IMR-90 (cell line): ENCODE results near the gene PCDH1. TPM values are rescaled to one million over a fixed set of nuclear protein-coding genes. Genes with fewer than 3 reads are reported as not detected.
A peak's percentile ranks its signal among the peaks of the same experiment; 100 is the strongest.

Experiments used
- ATAC-seq: fragments of 200-7000 bp; cut with Tn5 transposase; 2 replicates; pipeline ENCODE4 v1.9.1; 2020; ENCODE audit warnings: low read depth, mild to moderate bottlenecking, moderate library complexity
- BruUV-seq: library from RNA; stranded (reverse); fragments of 400-500 nt; replicated peaks from 2 replicates; lab custom pipeline; 2021; lab: Mats Ljungman, UMichigan
- CTCF ChIA-PET: fragments of 300-600 bp; formaldehyde crosslinking; extraction: SDS; loops from one replicate; lab custom pipeline; 2021; ENCODE audit warnings: antibody characterized with exemption; lab: Yijun Ruan, JAX
- POLR2A ChIA-PET: fragments of 300-600 bp; sonication (Branson Sonifier 250); formaldehyde crosslinking; loops from one replicate; lab custom pipeline; 2022; ENCODE audit warnings: antibody characterized with exemption; ENCODE audit not compliant: unreplicated experiment; lab: Charles Lee
- DNase-seq: peaks from one replicate; pipeline ENCODE4 v3.0.0; 2013
- H2AFZ ChIP-seq: replicated peaks from 2 replicates; pipeline ENCODE3; 2013; ENCODE audit warnings: low read length, mild to moderate bottlenecking; ENCODE audit not compliant: poor library complexity
- H2AK5ac ChIP-seq: 2 replicates; pipeline ENCODE4 v1.6.1; 2013; ENCODE audit warnings: low read depth, low read length, inconsistent platforms
- H2AK9ac ChIP-seq: replicated peaks from 2 replicates; pipeline ENCODE3; 2013; ENCODE audit warnings: mild to moderate bottlenecking, low read depth, low read length, moderate library complexity; ENCODE audit not compliant: poor library complexity
- H2BK120ac ChIP-seq: 2 replicates; pipeline ENCODE4 v1.6.1; 2013; ENCODE audit warnings: low read depth, low read length, inconsistent platforms
- H2BK15ac ChIP-seq: 3 replicates; pipeline ENCODE4 v1.6.1; 2013; ENCODE audit warnings: low read depth, low read length, inconsistent platforms
- H2BK20ac ChIP-seq: 2 replicates; pipeline ENCODE4 v1.6.1; 2013; ENCODE audit warnings: low read depth, mild to moderate bottlenecking, inconsistent platforms, low read length, moderate library complexity
- H2BK5ac ChIP-seq: 2 replicates; pipeline ENCODE4 v1.6.1; 2013; ENCODE audit warnings: mild to moderate bottlenecking, low read depth, low read length, inconsistent platforms; ENCODE audit not compliant: poor library complexity, severe bottlenecking
- H3K14ac ChIP-seq: replicated peaks from 2 replicates; pipeline ENCODE4 v1.6.1; 2013; ENCODE audit warnings: low read depth, low read length, inconsistent platforms
- H3K18ac ChIP-seq: 2 replicates; pipeline ENCODE4 v1.6.1; 2013; ENCODE audit warnings: low read depth, low read length, control low read depth
- H3K23ac ChIP-seq: 2 replicates; pipeline ENCODE4 v1.6.1; 2013; ENCODE audit warnings: low read depth, low read length, inconsistent platforms
- H3K27ac ChIP-seq: 2 replicates; pipeline ENCODE4 v1.5.1; 2013; ENCODE audit warnings: mild to moderate bottlenecking, control low read depth, low read length; ENCODE audit not compliant: insufficient read depth
- H3K27me3 ChIP-seq: 2 replicates; pipeline ENCODE4 v1.6.1; 2013; ENCODE audit warnings: low read length; ENCODE audit not compliant: control insufficient read depth, insufficient read depth
- H3K36me3 ChIP-seq: 2 replicates; pipeline ENCODE4 v1.6.1; 2013; ENCODE audit warnings: low read length, mixed read lengths; ENCODE audit not compliant: control insufficient read depth, insufficient read depth
- H3K4ac ChIP-seq: 2 replicates; pipeline ENCODE4 v1.6.1; 2013; ENCODE audit warnings: low read depth, low read length, inconsistent platforms
- H3K4me1 ChIP-seq: 2 replicates; pipeline ENCODE4 v1.6.1; 2013; ENCODE audit warnings: low read length, mixed read lengths; ENCODE audit not compliant: control insufficient read depth, insufficient read depth
- H3K4me2 ChIP-seq: 2 replicates; pipeline ENCODE4 v1.6.1; 2013; ENCODE audit warnings: low read depth, mild to moderate bottlenecking, control low read depth, low read length, moderate library complexity
- H3K4me3 ChIP-seq: 2 replicates; pipeline ENCODE4 v1.5.1; 2013; ENCODE audit warnings: low read depth, mild to moderate bottlenecking, control low read depth, low read length, moderate library complexity; ENCODE audit not compliant: insufficient read depth
- H3K56ac ChIP-seq: 2 replicates; pipeline ENCODE4 v1.6.1; 2013; ENCODE audit warnings: low read length, inconsistent platforms; ENCODE audit not compliant: insufficient read depth; ENCODE audit errors: extremely low read depth
- H3K79me1 ChIP-seq, 2 experiments: 2 replicates each; pipeline ENCODE4 v1.6.1; 2013; ENCODE audit warnings: low read length in 2 of 2, inconsistent platforms in 1 of 2, low read depth in 1 of 2
- H3K9ac ChIP-seq: 2 replicates; pipeline ENCODE4 v1.6.1; 2013; ENCODE audit warnings: low read depth, low read length, control low read depth
- H3K9me1 ChIP-seq: 2 replicates; pipeline ENCODE4 v1.6.1; 2013; ENCODE audit warnings: low read length, inconsistent platforms; ENCODE audit not compliant: insufficient read depth
- H3K9me3 ChIP-seq: 2 replicates; pipeline ENCODE4 v1.6.1; 2013; ENCODE audit warnings: low read length; ENCODE audit not compliant: control insufficient read depth, insufficient read depth
- H4K20me1 ChIP-seq: 2 replicates; pipeline ENCODE4 v1.6.1; 2013; ENCODE audit warnings: low read length, inconsistent platforms; ENCODE audit not compliant: insufficient read depth
- H4K5ac ChIP-seq: 2 replicates; pipeline ENCODE4 v1.6.1; 2013; ENCODE audit warnings: mild to moderate bottlenecking, low read depth, low read length, control low read depth
- H4K8ac ChIP-seq, 2 experiments: 2 replicates each; pipeline ENCODE4 v1.6.1; 2013; ENCODE audit warnings: low read depth in 2 of 2, low read length in 2 of 2, control low read depth in 1 of 2, inconsistent platforms in 1 of 2
- H4K91ac ChIP-seq: 2 replicates; pipeline ENCODE4 v1.6.1; 2013; ENCODE audit warnings: low read depth, low read length, inconsistent platforms; ENCODE audit not compliant: insufficient read depth
- BHLHE40 ChIP-seq: fragments of 150-350 bp; IDR thresholded peaks from 2 replicates; pipeline ENCODE4 v1.6.1; 2016; ENCODE audit warnings: mild to moderate bottlenecking, low read depth, low read length
- CEBPB ChIP-seq: IDR thresholded peaks from 2 replicates; pipeline ENCODE4 v1.6.1; 2012; ENCODE audit warnings: low read depth, low read length, improper control_type of control experiment
- CHD1 ChIP-seq: IDR thresholded peaks from 2 replicates; pipeline ENCODE4 v1.6.1; 2012; ENCODE audit warnings: low read depth, low read length, improper control_type of control experiment
- ELK1 ChIP-seq: fragments of 150-350 bp; IDR thresholded peaks from 2 replicates; pipeline ENCODE4 v1.6.1; 2016; ENCODE audit warnings: low read depth, mild to moderate bottlenecking, low read length, moderate library complexity, borderline replicate concordance
- FOS ChIP-seq: fragments of 150-350 bp; IDR thresholded peaks from 2 replicates; pipeline ENCODE4 v1.6.1; 2016; ENCODE audit warnings: low read depth, low read length
- MAFK ChIP-seq: IDR thresholded peaks from 2 replicates; pipeline ENCODE4 v1.6.1; 2012; ENCODE audit warnings: low read depth, low read length, improper control_type of control experiment
- MAZ ChIP-seq: IDR thresholded peaks from 2 replicates; pipeline ENCODE4 v1.6.1; 2012; ENCODE audit warnings: low read depth, mild to moderate bottlenecking, low read length, improper control_type of control experiment, moderate library complexity, borderline replicate concordance
- MXI1 ChIP-seq: IDR thresholded peaks from 2 replicates; pipeline ENCODE4 v1.6.1; 2012; ENCODE audit warnings: low read depth, mild to moderate bottlenecking, low read length, moderate library complexity, borderline replicate concordance
- NFE2L2 ChIP-seq: fragments of 150-350 bp; IDR thresholded peaks from 2 replicates; pipeline ENCODE4 v1.6.1; 2016; ENCODE audit warnings: low read depth, mild to moderate bottlenecking, low read length
- POLR2A ChIP-seq: IDR thresholded peaks from 2 replicates; pipeline ENCODE4 v1.6.1; 2012; ENCODE audit warnings: mild to moderate bottlenecking, low read depth, low read length
- RAD21 ChIP-seq: IDR thresholded peaks from 2 replicates; pipeline ENCODE4 v1.6.1; 2012; ENCODE audit warnings: low read length, improper control_type of control experiment
- RCOR1 ChIP-seq: IDR thresholded peaks from 2 replicates; pipeline ENCODE4 v1.6.1; 2012; ENCODE audit warnings: mild to moderate bottlenecking, low read length, improper control_type of control experiment; ENCODE audit not compliant: insufficient replicate concordance
- RFX5 ChIP-seq: IDR thresholded peaks from 2 replicates; pipeline ENCODE4 v1.8.0; 2012; ENCODE audit warnings: low read depth, mild to moderate bottlenecking, low read length, moderate library complexity
- SMC3 ChIP-seq: fragments of 150-350 bp; IDR thresholded peaks from 2 replicates; pipeline ENCODE4 v1.6.1; 2016; ENCODE audit warnings: low read depth, mild to moderate bottlenecking, antibody characterized with exemption, low read length, moderate library complexity
- USF2 ChIP-seq: fragments of 150-350 bp; IDR thresholded peaks from 2 replicates; pipeline ENCODE4 v1.6.1; 2017; ENCODE audit warnings: mild to moderate bottlenecking, antibody characterized with exemption, low read length, low read depth
- WGBS, 2 experiments: methylation state at CpG; one replicate each; pipeline versions ENCODE4 v1.1.5 to v1.1.7; 2013; ENCODE audit warnings: missing lambda C conversion rate in 2 of 2; ENCODE audit not compliant: insufficient read length in 1 of 2; ENCODE audit errors: extremely low coverage in 2 of 2; 5-methylcytosine and 5-hydroxymethylcytosine counted together
- dilution Hi-C: fragments of 300-500 bp; cut with HindIII; formaldehyde crosslinking; loops from one replicate; pipeline ENCODE4 v1.14.3; 2018; ENCODE audit warnings: low sequenced_read_pairs; ENCODE audit not compliant: unreplicated experiment
- in situ Hi-C: fragments of 300-500 bp; cut with MboI; formaldehyde crosslinking; loops from 3 replicates; pipeline ENCODE4 v1.14.3; 2019; ENCODE audit warnings: low sequenced_read_pairs, inconsistent platforms, mixed read lengths
- intact Hi-C: fragments of 100-400 bp; cut with micrococcal nuclease; formaldehyde crosslinking; loops from 2 replicates; pipeline ENCODE4 v1.10.0; 2022
- polyA plus RNA-seq, 3 experiments: library from polyadenylated mRNA; depleted of rRNA; stranded (reverse); fragments of >200 nt; gene quantifications; 2 replicates each; pipeline ENCODE4 v1.2.3, GENCODE V29; 2012; ENCODE audit warnings: low replicate concordance in 1 of 3
- total RNA-seq: library from RNA; depleted of rRNA; stranded (reverse); fragments of >200 nt; gene quantifications from 2 replicates; pipeline ENCODE4 v1.2.3, GENCODE V29; 2012

Gene PCDH1
- total and polyA plus RNA-seq, 2 of the 4 experiments (the other 2 are of a cell fraction): 0.74 to 0.90 TPM

- H3K56ac ChIP-seq: peak overlapping the region; percentile 88; the same call in 1 of the 2 replicates
- H3K27ac ChIP-seq: peak overlapping the region; percentile 92
- H4K20me1 ChIP-seq: no peaks in the 10 kb centered on the region
- POLR2A ChIA-PET: interaction anchor here (0.5 to 0.6 kb wide), 2 partner anchors 28 to 39 kb away, joined by 3 read pairs; no protein-coding TSS in a partner anchor
- H2BK120ac ChIP-seq: peak overlapping the region; percentile 90
- no peaks in the 10 kb centered on the region for H3K9me3 ChIP-seq
- WGBS, 2 experiments: no CpG with 5 or more reads among the region's 36 CpGs
- peak overlapping the region; percentile 94 for H4K91ac ChIP-seq
- H3K23ac ChIP-seq: peak overlapping the region; percentile 97
- peak overlapping the region; percentile 84 for H2BK5ac ChIP-seq
- no TSS peak for BruUV-seq
- 0 out of 4 replicates have a peak, but pooled peaks cover 0 to 3% of the 10 kb centered on the region in 2 experiments for H3K79me1 ChIP-seq
- peak overlapping the region; percentile 6; the same call in 1 of the 2 replicates for H2BK20ac ChIP-seq
- peak overlapping the region; percentile 80 to 93 for H4K8ac ChIP-seq
- CTCF ChIA-PET: interaction anchor here (0.6 to 0.9 kb wide), 2 partner anchors 92 to 148 kb away, joined by 3 read pairs; no protein-coding TSS in a partner anchor
- peak overlapping the region; percentile 92 for H4K5ac ChIP-seq
- no peaks in the 10 kb centered on the region for H3K36me3 ChIP-seq
- ATAC-seq (peak; percentile 24), DNase-seq (peak; percentile 17)
- H3K4me2 ChIP-seq: peak overlapping the region; percentile 90
- H3K4ac ChIP-seq: peak overlapping the region; percentile 99
- H3K9me1 ChIP-seq: peaks cover 8% of the 10 kb centered on the region
- intact Hi-C loops (no loop called here), dilution Hi-C loops (no loop called here), in situ Hi-C loops (no loop called here)
- H3K27me3 ChIP-seq: peaks cover 2% of the 10 kb centered on the region; the same call in 1 of the 2 replicates
- H3K9ac ChIP-seq: peak overlapping the region; percentile 86
- H3K14ac ChIP-seq: peak overlapping the region; percentile 100
- H2AK9ac ChIP-seq: peak overlapping the region; percentile 92
- H3K4me3 ChIP-seq: peak overlapping the region; percentile 66
- H2BK15ac ChIP-seq: peak overlapping the region; percentile 53; the same call in 1 of the 3 replicates
- peak overlapping the region; percentile 88 for H2AFZ ChIP-seq
- peak overlapping the region; percentile 90 for H3K18ac ChIP-seq
- H3K4me1 ChIP-seq: peaks cover 4% of the 10 kb centered on the region
- peak overlapping the region; percentile 83 for H2AK5ac ChIP-seq
- no peak for TF ChIP-seq BHLHE40
- no peak for TF ChIP-seq POLR2A
- TF ChIP-seq RAD21: no peak
- TF ChIP-seq USF2: no peak
- no peak for TF ChIP-seq CHD1
- no peak for TF ChIP-seq ELK1
- no peak for TF ChIP-seq RFX5
- TF ChIP-seq SMC3: no peak
- no peak for TF ChIP-seq RCOR1
- no peak for TF ChIP-seq MXI1
- TF ChIP-seq MAZ: no peak
- TF ChIP-seq FOS: no peak
- no peak for TF ChIP-seq NFE2L2
- no peak for TF ChIP-seq MAFK
- no peak for TF ChIP-seq CEBPB
These were observed 27.9 kb downstream of the PCDH1 start for GRCh38 chr5:141850244-141850768.
